HG03196 (cell line): Measurements from ENCODE around the gene ZNF134.
A peak's percentile ranks its signal among the peaks of the same experiment; 100 is the strongest.

Experiments used
- ATAC-seq: cut with Tn5 transposase; IDR thresholded peaks from one replicate; pipeline ENCODE4 v1.9.1; 2021; ENCODE audit not compliant: unreplicated experiment

ZNF134 gene

GRCh38 chr19:57613941-57614743, at the start of gene ZNF134:
ZNF134 (plus strand) TSS chr19:57614242; CDS start chr19:57619469, 5,227 bp downstream.
- ATAC-seq = peak; percentile 98

GRCh38 chr19:57566396-57567265, 47.4 kb upstream of the ZNF134 start:
- ATAC-seq = no peak

GRCh38 chr19:57570707-57571106, 43.3 kb upstream of the ZNF134 start:
- ATAC-seq = no peak

GRCh38 chr19:57572415-57572947, 41.6 kb upstream of the ZNF134 start:
- no peak for ATAC-seq

- no peak for ATAC-seq
Observed at GRCh38 chr19:57576661-57577060, 37.4 kb upstream of the ZNF134 start.

GRCh38 chr19:57578487-57579205, 35.4 kb upstream of the ZNF134 start, which contains the start of gene ZNF416:
ZNF416 (minus strand) TSS chr19:57578911; CDS start chr19:57578704, 207 bp downstream.
- ATAC-seq = peak; percentile 92

- ATAC-seq = no peak
Observed at GRCh38 chr19:57583104-57583520, 30.9 kb upstream of the ZNF134 start.

- ATAC-seq = peak; percentile 73
Observed at GRCh38 chr19:57583521-57584416, 30.3 kb upstream of the ZNF134 start, which contains the start of gene ZIK1. ZIK1 (plus strand) TSS chr19:57584145; CDS start chr19:57584357, 212 bp downstream.

- no peak for ATAC-seq
Observed at GRCh38 chr19:57587529-57587928, 26.5 kb upstream of the ZNF134 start.

- no peak for ATAC-seq
Observed at GRCh38 chr19:57599377-57599760, 14.7 kb upstream of the ZNF134 start.

- peak; percentile 96 for ATAC-seq
Observed at GRCh38 chr19:57599761-57600383, 14.2 kb upstream of the ZNF134 start, which contains the start of gene ZNF530. ZNF530 (plus strand) TSS chr19:57599885; CDS start chr19:57604346, 4,461 bp downstream.

- ATAC-seq = no peak
Observed at GRCh38 chr19:57606931-57607330, 7.1 kb upstream of the ZNF134 start.

GRCh38 chr19:57611113-57611512, 2.9 kb upstream of the ZNF134 start:
- no peak for ATAC-seq

- ATAC-seq = no peak
Observed at GRCh38 chr19:57615346-57615745, 1.3 kb downstream of the ZNF134 start.

GRCh38 chr19:57620673-57621348, 6.8 kb downstream of the ZNF134 start:
- ATAC-seq = no peak

GRCh38 chr19:57623091-57623490, 9.0 kb downstream of the ZNF134 start:
- ATAC-seq = no peak

GRCh38 chr19:57632987-57633831, 19.2 kb downstream of the ZNF134 start, which contains the start of gene ZNF211:
ZNF211 (plus strand) TSS chr19:57633168; CDS start chr19:57633347, 179 bp downstream.
- peak; percentile 97 for ATAC-seq

GRCh38 chr19:57633832-57634131, 19.7 kb downstream of the ZNF134 start:
- no peak for ATAC-seq
